HUDEP-2 (cell line): ENCODE results near the gene GREM1.

Source experiments
- DNase-seq, 76 experiments: peaks; one replicate each; lab custom pipeline; 2025; ENCODE audit not compliant: unreplicated experiment in 76 of 76; lab: John Stamatoyannopoulos, UW

The GREM1 gene

GRCh38 chr15:32694222-32694983, 23.4 kb upstream of the GREM1 start:
- no peak for DNase-seq

- DNase-seq: no peak
These were observed 18.9 kb upstream of the GREM1 start for GRCh38 chr15:32698773-32699390.

- DNase-seq: no peak
These were observed 17.2 kb upstream of the GREM1 start for GRCh38 chr15:32700501-32701150.

GRCh38 chr15:32701863-32702262, 15.9 kb upstream of the GREM1 start:
- no peak for DNase-seq

GRCh38 chr15:32704395-32704981, 13.3 kb upstream of the GREM1 start:
- DNase-seq: no peak

- DNase-seq: no peak
These were observed 12.4 kb upstream of the GREM1 start for GRCh38 chr15:32705446-32705845.

GRCh38 chr15:32706704-32707103, 11.1 kb upstream of the GREM1 start:
- no peak for DNase-seq

- DNase-seq: no peak
These were observed 10.4 kb upstream of the GREM1 start for GRCh38 chr15:32707436-32707835.

GRCh38 chr15:32709295-32710033, 8.3 kb upstream of the GREM1 start:
- DNase-seq: no peak

GRCh38 chr15:32715276-32715675, 2.5 kb upstream of the GREM1 start:
- DNase-seq: no peak

- no peak for DNase-seq
These were observed 1.4 kb upstream of the GREM1 start for GRCh38 chr15:32716216-32716914.

- no peak for DNase-seq
These were observed 834 bp upstream of the GREM1 start for GRCh38 chr15:32716915-32717425.

GRCh38 chr15:32718227-32718820, 520 bp downstream of the GREM1 start:
- DNase-seq: no peak

- DNase-seq: no peak
These were observed 1.3 kb downstream of the GREM1 start for GRCh38 chr15:32718821-32719716.

GRCh38 chr15:32721596-32721995, 3.8 kb downstream of the GREM1 start:
- no peak for DNase-seq

GRCh38 chr15:32722136-32722535, 4.3 kb downstream of the GREM1 start:
- no peak for DNase-seq

- no peak for DNase-seq
These were observed 5.6 kb downstream of the GREM1 start for GRCh38 chr15:32723171-32723948.
